ENCODE measurements around the gene CRYGN.

The CRYGN gene

GRCh38 chr7:151459726-151460473 lies 20.0 kb upstream of the CRYGN start:
- no peak for DNase-seq

GRCh38 chr7:151457534-151457933 lies 17.6 kb upstream of the CRYGN start:
- no peak for DNase-seq

GRCh38 chr7:151456782-151457181 lies 16.8 kb upstream of the CRYGN start:
- no peak for DNase-seq

- no peak for DNase-seq
These were observed 16.3 kb upstream of the CRYGN start for GRCh38 chr7:151456276-151456675.

- DNase-seq = no peak
These were observed 15.7 kb upstream of the CRYGN start for GRCh38 chr7:151455690-151456089.

GRCh38 chr7:151454932-151455530 lies 15.1 kb upstream of the CRYGN start:
- no peak for DNase-seq

- DNase-seq = no peak
These were observed 14.4 kb upstream of the CRYGN start for GRCh38 chr7:151454305-151454704.

- no peak for DNase-seq
These were observed 13.4 kb upstream of the CRYGN start for GRCh38 chr7:151453326-151453791.

- no peak for DNase-seq
These were observed 12.9 kb upstream of the CRYGN start for GRCh38 chr7:151452680-151453325.

GRCh38 chr7:151451626-151452571 lies 12.0 kb upstream of the CRYGN start:
- DNase-seq = no peak

GRCh38 chr7:151451156-151451555 lies 11.2 kb upstream of the CRYGN start:
- no peak for DNase-seq

- DNase-seq = no peak
These were observed 10.0 kb upstream of the CRYGN start for GRCh38 chr7:151449990-151450389.

GRCh38 chr7:151448261-151449252 lies 8.6 kb upstream of the CRYGN start:
- no peak for DNase-seq

- no peak for DNase-seq
These were observed 7.9 kb upstream of the CRYGN start for GRCh38 chr7:151447901-151448260.

GRCh38 chr7:151447312-151447711 lies 7.4 kb upstream of the CRYGN start:
- no peak for DNase-seq

GRCh38 chr7:151446412-151446811 lies 6.5 kb upstream of the CRYGN start:
- no peak for DNase-seq

- DNase-seq = no peak
These were observed 4.7 kb upstream of the CRYGN start for GRCh38 chr7:151444632-151445031.

GRCh38 chr7:151442776-151443496 lies 3.0 kb upstream of the CRYGN start:
- no peak for DNase-seq

GRCh38 chr7:151440799-151441445 lies 981 bp upstream of the CRYGN start:
- no peak for DNase-seq

- no peak for DNase-seq
These were observed 908 bp downstream of the CRYGN start for GRCh38 chr7:151438864-151439601.

All from NCI-H1048 (cell line).